Heart left ventricle (tissue), 16 donors: ENCODE measurements around the gene FSTL4. TPM values are rescaled to one million over a fixed set of nuclear protein-coding genes. Genes with fewer than 3 reads are reported as not detected.

ENCODE experiments used
- ATAC-seq, 4 donors: fragments of 200-7000 bp; cut with Tn5 transposase; one replicate each; pipeline ENCODE4 v1.9.1; 2020 to 2022; ENCODE audit warnings: moderate library complexity in 4 of 4, mild to moderate bottlenecking in 3 of 4, moderate number of reproducible peaks in 1 of 4
- DNase-seq, 5 donors: peaks; one replicate each; pipeline ENCODE4 v3.0.0-alpha.2; 2020
- H3K27ac ChIP-seq, 12 donors: fragments of 200-600 bp; sonication (generic) in 4 of 12; one replicate each; pipeline versions ENCODE4 v1.5.0 to v1.8.0; 2016 to 2022; ENCODE audit warnings: mild to moderate bottlenecking in 2 of 12
- H3K27me3 ChIP-seq, 9 donors: fragments of 200-600 bp; sonication (generic) in 2 of 9; one replicate each; pipeline versions ENCODE4 v1.5.1 to v1.8.0; 2016 to 2022; ENCODE audit warnings: mild to moderate bottlenecking in 3 of 9
- H3K36me3 ChIP-seq, 9 donors: fragments of 200-600 bp; sonication (generic) in 2 of 9; one replicate each; pipeline versions ENCODE4 v1.5.0 to v1.8.0; 2018 to 2022; ENCODE audit warnings: mild to moderate bottlenecking in 2 of 9
- H3K4me1 ChIP-seq, 12 donors: fragments of 200-600 bp; sonication (generic) in 4 of 12; one replicate each; pipeline versions ENCODE4 v1.5.0 to v1.8.0; 2016 to 2022; ENCODE audit warnings: mild to moderate bottlenecking in 3 of 12
- H3K4me3 ChIP-seq, 12 donors: fragments of 200-600 bp; sonication (generic) in 4 of 12; one replicate each; pipeline versions ENCODE4 v1.5.0 to v1.8.0; 2017 to 2022; ENCODE audit warnings: mild to moderate bottlenecking in 9 of 12, moderate library complexity in 4 of 12
- H3K9me3 ChIP-seq, 12 donors: fragments of 200-600 bp; sonication (generic) in 4 of 12; one replicate each; pipeline versions ENCODE4 v1.5.0 to v1.8.0; 2016 to 2022; ENCODE audit warnings: mild to moderate bottlenecking in 1 of 12
- POLR2A ChIP-seq, 2 donors: fragments of 450-650 bp; IDR thresholded peaks; one replicate each; pipeline ENCODE4 v1.6.1; 2017; ENCODE audit warnings: antibody characterized with exemption in 2 of 2, mild to moderate bottlenecking in 2 of 2, moderate library complexity in 2 of 2
- WGBS, 4 donors: extraction: QIAGEN DNeasy Blood & Tissue Kit in 2 of 4; methylation state at CpG; one replicate each; pipeline versions ENCODE4 v1.1.5 to v1.1.7; 2013 to 2018; 5-methylcytosine and 5-hydroxymethylcytosine counted together
- intact Hi-C, 10 donors: fragments of 100-400 bp; cut with DNase I; formaldehyde crosslinking; loops; one replicate each; pipeline versions ENCODE4 v1.11.1 to v1.14.2; 2022
- polyA plus RNA-seq, 2 donors: library from polyadenylated mRNA; stranded (reverse); fragments of 200-250 nt; gene quantifications; one replicate each; pipeline ENCODE4 v1.2.3, GENCODE V29; 2013
- total RNA-seq, 9 donors: library from RNA; depleted of rRNA in 2 of 9; stranded (reverse); fragments of >200 nt in 2 of 9; fragmentation: NEBNext Ultra II Directional in 3 of 9; extraction: Animal tissue kit (Norgen Biotek cat#: 25700) in 3 of 9; gene quantifications; one replicate each; pipeline versions ENCODE4 v1.1.0 to v1.2.4, GENCODE V29; 2016 to 2023
- TF ChIP-seq, protein P1 (sequence below), 12 donors: fragments of 200-600 bp; sonication (generic) in 4 of 12; IDR thresholded peaks; one replicate each; pipeline versions ENCODE4 v1.5.0 to v1.8.0; 2018 to 2022; ENCODE audit warnings: antibody characterized with exemption in 12 of 12, mild to moderate bottlenecking in 5 of 12
- donor health status: ischemic (EF 13 %, LVEDD 7.1; RV severe dilation, severe dysfunction).
- donor health status: healthy with polysubstance abuse.
- donor health status: DM: no; HTN: yes; CAD: no.
- donor health status: DM: no; HTN: no; CAD: no.
- donor health status: ischemic (EF 25% LVEDD 6.9; RV normal size, moderate dysfunction).
- donor health status: ischemic (EF 25% LVEDD 5.7; RV mildly dilated, moderate dysfunction).
- donor health status: healthy.
- donor health status: DM: yes; HTN: yes; CAD: no.
- donor health status: ischemic (EF 35%, LVEDD 5.7; RV mildly dilated, moderate dysfunction).
- donor health status: nonischemic (EF 11% LVEDD 7.7; RV severe dilation, severe dysfunction).
- donor health status: DM: yes; HTN: yes; CAD: no.
- donor health status: PGD.
- donor health status: ischemic (EF 29% LVEDD 5.4; RV normal size, mild dysfunction).
- donor health status: nonischemic (EF 23%, LVEDD 6.1; RV moderate dilation, normal function).

The FSTL4 gene
- total and polyA plus RNA-seq, 11 donors, result 0.01 to 0.39 (median 0.17) TPM; not detected in 6

DNA sequence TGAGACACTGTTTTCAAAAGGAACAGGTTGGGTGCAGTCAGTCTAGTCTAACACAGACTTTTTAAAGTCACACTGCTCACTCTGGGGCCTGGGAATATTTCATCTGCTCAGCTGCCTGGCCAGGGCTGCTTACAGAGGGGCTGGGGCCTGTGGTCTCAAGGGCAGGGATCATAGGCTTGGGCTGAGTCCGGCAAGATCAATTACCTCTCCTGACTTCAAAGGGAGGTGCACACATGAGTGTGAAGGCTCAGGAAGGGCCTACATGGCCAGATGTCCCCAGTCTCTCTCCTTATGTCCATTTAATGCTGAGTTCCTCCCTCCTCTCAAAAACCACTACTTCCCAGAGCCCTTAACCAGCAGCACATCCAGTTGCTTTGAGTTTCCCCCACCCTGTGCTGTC lies 313.3 kb downstream of the FSTL4 start:
- H3K4me1 ChIP-seq, result no peaks in the 10 kb centered on the region
- H3K27me3 ChIP-seq, result peaks cover 0 to 2% (median 0%) of the 10 kb centered on the region in 9 donors
- no peaks in the 10 kb centered on the region for H3K36me3 ChIP-seq
- no peak for DNase-seq
- no peak for ATAC-seq
- WGBS, 4 donors, result 71 to 90% (median 76%) methylated on average over 1 of the region's 1 CpG
- intact Hi-C loops, result no loop called here
- no peak overlapping the region for H3K4me3 ChIP-seq
- H3K9me3 ChIP-seq, result no peaks in the 10 kb centered on the region
- H3K27ac ChIP-seq, result no peak overlapping the region
- TF ChIP-seq POLR2A (IDR thresholded peaks at IDR 0.05), result no peak
- TF ChIP-seq, protein P1, sequence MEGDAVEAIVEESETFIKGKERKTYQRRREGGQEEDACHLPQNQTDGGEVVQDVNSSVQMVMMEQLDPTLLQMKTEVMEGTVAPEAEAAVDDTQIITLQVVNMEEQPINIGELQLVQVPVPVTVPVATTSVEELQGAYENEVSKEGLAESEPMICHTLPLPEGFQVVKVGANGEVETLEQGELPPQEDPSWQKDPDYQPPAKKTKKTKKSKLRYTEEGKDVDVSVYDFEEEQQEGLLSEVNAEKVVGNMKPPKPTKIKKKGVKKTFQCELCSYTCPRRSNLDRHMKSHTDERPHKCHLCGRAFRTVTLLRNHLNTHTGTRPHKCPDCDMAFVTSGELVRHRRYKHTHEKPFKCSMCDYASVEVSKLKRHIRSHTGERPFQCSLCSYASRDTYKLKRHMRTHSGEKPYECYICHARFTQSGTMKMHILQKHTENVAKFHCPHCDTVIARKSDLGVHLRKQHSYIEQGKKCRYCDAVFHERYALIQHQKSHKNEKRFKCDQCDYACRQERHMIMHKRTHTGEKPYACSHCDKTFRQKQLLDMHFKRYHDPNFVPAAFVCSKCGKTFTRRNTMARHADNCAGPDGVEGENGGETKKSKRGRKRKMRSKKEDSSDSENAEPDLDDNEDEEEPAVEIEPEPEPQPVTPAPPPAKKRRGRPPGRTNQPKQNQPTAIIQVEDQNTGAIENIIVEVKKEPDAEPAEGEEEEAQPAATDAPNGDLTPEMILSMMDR (IDR thresholded peaks at IDR 0.05), result no peak

DNA sequence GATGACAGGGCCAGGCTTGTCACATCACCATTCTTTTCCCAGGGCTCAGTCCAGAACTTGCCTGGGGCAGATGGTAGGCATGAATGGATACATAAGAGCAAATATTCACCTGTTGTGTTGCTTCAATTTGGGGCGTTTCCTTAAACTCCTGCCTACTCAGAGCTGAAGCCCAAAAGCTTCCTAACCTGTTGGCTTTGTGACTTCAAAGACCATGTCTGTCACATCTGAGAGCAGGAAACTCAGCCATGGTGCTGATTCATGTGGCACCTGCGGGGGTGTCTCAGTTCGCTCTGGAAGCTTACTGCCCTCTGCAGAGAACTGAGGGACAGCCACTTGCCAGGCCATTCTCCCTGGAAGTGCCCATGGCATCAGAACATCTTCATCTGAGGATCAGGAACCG lies 313.9 kb downstream of the FSTL4 start:
- no peak overlapping the region for H3K4me3 ChIP-seq
- TF ChIP-seq, protein P1 (IDR thresholded peaks at IDR 0.05), result no peak
- no peak for TF ChIP-seq POLR2A (IDR thresholded peaks at IDR 0.05)
- H3K36me3 ChIP-seq, result no peaks in the 10 kb centered on the region
- WGBS, 4 donors, result 58 to 83% (median 79%) methylated on average over 2 to 4 of the region's 4 CpGs
- H3K9me3 ChIP-seq, result no peaks in the 10 kb centered on the region
- DNase-seq (no peak), ATAC-seq (no peak)
- H3K27me3 ChIP-seq, result peaks cover 0 to 2% (median 0%) of the 10 kb centered on the region in 9 donors
- no peaks in the 10 kb centered on the region for H3K4me1 ChIP-seq
- intact Hi-C loops, result no loop called here
- no peak overlapping the region for H3K27ac ChIP-seq

DNA sequence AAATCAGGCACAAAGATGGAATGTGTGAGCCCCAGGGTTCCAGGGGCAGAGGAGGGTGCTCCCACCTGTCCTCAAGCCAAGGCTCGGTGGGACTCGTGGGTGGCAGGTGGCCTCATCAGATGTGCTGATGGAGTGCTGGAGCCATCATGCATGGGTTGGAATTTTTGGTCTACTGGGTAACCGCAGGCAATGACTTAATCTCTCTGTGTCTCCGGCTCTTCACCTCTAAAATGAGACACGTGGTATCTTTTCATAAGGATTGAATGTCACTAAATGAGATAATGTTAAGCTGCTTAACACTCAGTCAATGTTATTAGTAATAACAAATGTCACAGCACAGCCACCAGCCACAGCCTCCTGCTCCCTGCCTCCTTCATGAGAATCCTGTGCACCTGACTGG lies 315.0 kb downstream of the FSTL4 start:
- Histone ChIP-seq H3K4me1 (no peaks in the 10 kb centered on the region), H3K9me3 (no peaks in the 10 kb centered on the region), H3K27ac (no peak overlapping the region), H3K27me3 (peaks cover 0 to 2% (median 0%) of the 10 kb centered on the region in 9 donors), H3K36me3 (no peaks in the 10 kb centered on the region), H3K4me3 (no peak overlapping the region)
- DNase-seq (no peak), ATAC-seq (no peak)
- 75 to 89% (median 82%) methylated on average over 5 of the region's 5 CpGs for WGBS, 4 donors
- intact Hi-C loops, result no loop called here
- TF ChIP-seq, protein P1 (IDR thresholded peaks at IDR 0.05), result no peak
- TF ChIP-seq POLR2A (IDR thresholded peaks at IDR 0.05), result no peak

DNA sequence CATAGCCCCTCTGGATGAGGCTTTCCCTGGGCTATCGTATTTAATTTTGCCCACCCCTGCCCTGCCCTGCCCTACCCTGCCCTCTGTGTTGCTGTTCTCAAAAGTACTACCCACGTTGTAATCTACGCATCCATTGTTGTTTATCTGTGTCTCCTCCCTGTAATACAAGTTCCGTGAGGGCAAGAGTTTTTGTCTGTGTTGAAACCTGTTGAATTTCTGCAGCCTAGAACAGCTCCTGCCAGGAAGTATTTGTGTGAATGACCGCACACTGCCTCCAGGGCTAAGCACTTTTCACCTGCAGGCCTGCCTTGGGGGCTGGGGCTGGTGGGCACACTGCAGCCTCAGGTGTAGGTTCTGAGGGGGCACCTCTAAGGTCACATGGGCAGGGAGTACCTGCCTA lies 315.7 kb downstream of the FSTL4 start:
- 49 to 80% (median 74%) methylated on average over 5 of the region's 5 CpGs for WGBS, 4 donors
- H3K4me1 ChIP-seq, result no peaks in the 10 kb centered on the region
- no peak overlapping the region for H3K4me3 ChIP-seq
- no peak for DNase-seq
- H3K36me3 ChIP-seq, result no peaks in the 10 kb centered on the region
- no peak for ATAC-seq
- H3K27me3 ChIP-seq, result peaks cover 0 to 2% (median 0%) of the 10 kb centered on the region in 9 donors
- H3K27ac ChIP-seq, result no peak overlapping the region
- TF ChIP-seq POLR2A (IDR thresholded peaks at IDR 0.05), result no peak
- TF ChIP-seq, protein P1 (IDR thresholded peaks at IDR 0.05), result no peak
- intact Hi-C loops, result no loop called here
- H3K9me3 ChIP-seq, result no peaks in the 10 kb centered on the region
